Endothelial cell of umbilical vein (primary cell): Measurements from ENCODE around the gene COA3.

Experiments used
- CTCF ChIP-seq, 2 donors: IDR thresholded peaks; 1 replicate in 1 of 2; 2 replicates in 1 of 2; pipeline ENCODE4 v1.5.1; 2011; ENCODE audit warnings: low read length in 2 of 2, mild to moderate bottlenecking in 2 of 2, moderate library complexity in 2 of 2, control low read depth in 1 of 2, inconsistent platforms in 1 of 2, low read depth in 1 of 2; ENCODE audit not compliant: insufficient read depth in 1 of 2; ENCODE audit errors: extremely low read depth in 1 of 2
- EZH2 ChIP-seq: IDR thresholded peaks from 2 replicates; pipeline ENCODE4 v1.6.1; 2012; ENCODE audit warnings: borderline replicate concordance, low read depth, mild to moderate bottlenecking, moderate library complexity, low read length, inconsistent platforms; ENCODE audit not compliant: severe bottlenecking
- FOS ChIP-seq: IDR thresholded peaks from 2 replicates; pipeline ENCODE4 v1.6.1; 2011; ENCODE audit warnings: mild to moderate bottlenecking, low read length, moderate library complexity, borderline replicate concordance; ENCODE audit not compliant: insufficient read depth
- JUN ChIP-seq: IDR thresholded peaks from 2 replicates; pipeline ENCODE4 v1.6.1; 2011; ENCODE audit warnings: borderline replicate concordance, low read depth; ENCODE audit not compliant: insufficient read length, insufficient read depth
- MAX ChIP-seq: IDR thresholded peaks from 2 replicates; pipeline ENCODE4 v1.6.1; 2011; ENCODE audit not compliant: insufficient read depth, insufficient read length
- MYC ChIP-seq: IDR thresholded peaks from one replicate; pipeline ENCODE4 v1.6.1; 2011; ENCODE audit warnings: mild to moderate bottlenecking, low read depth, low read length
- POLR2A ChIP-seq: IDR thresholded peaks from 2 replicates; pipeline ENCODE4 v1.6.1; 2012; ENCODE audit warnings: low read depth, mild to moderate bottlenecking, control low read depth, low read length
- POLR2AphosphoS5 ChIP-seq: IDR thresholded peaks from 2 replicates; pipeline ENCODE4 v1.6.1; 2012; ENCODE audit warnings: low read depth, mild to moderate bottlenecking, control low read depth, low read length, moderate library complexity; ENCODE audit not compliant: insufficient read depth

DNA sequence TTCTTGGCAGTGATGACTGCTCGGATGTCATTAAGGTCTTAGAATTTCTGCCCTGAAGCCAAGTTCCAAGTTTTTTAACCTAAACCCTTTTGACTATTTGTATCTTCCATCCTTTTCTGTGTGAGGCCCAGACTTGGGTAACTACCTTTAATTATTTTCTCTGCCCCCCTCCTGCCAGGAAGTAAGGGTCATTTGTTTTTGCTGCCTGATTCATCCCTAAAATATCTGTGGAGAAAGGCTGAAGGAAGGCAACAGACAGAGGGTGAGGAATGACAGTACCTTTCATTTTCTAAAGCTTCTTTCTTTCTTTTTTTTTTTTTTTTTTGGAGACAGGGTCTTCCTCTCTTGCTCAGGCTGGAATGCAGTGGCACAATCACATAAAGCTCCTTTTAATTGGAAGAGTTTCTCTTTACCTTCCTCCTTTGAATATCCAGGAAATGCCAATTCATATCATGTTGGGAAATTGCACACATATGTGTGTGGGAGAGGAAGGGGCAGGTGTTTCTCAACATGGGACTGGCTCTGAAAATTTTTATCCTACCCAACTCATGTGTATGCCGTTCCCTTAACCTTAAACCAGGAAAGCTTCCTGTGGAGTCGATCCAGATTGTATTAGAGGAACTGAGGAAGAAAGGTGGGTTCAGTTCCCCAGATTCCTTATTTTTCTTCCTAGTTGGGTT is 24.3 kb downstream of the COA3 start:
- no peak for TF ChIP-seq CTCF (IDR thresholded peaks at IDR 0.05; ENCODE audit: extremely low read depth in 1 of 2, insufficient read depth in 1 of 2, low read depth in 1 of 2, low read length in 2 of 2)
- no peak for TF ChIP-seq POLR2A
- TF ChIP-seq JUN: peak; percentile 25
- no peak for TF ChIP-seq EZH2
- TF ChIP-seq MYC: no peak
- TF ChIP-seq POLR2AphosphoS5: no peak
- TF ChIP-seq FOS: peak; percentile 74
- no peak for TF ChIP-seq MAX
